HS-5 (cell line): ENCODE data around the gene TMEM134.
"Not testable (repeated sequence)": the region's sequence is repeated elsewhere in the genome, so short reads cannot be mapped to it uniquely, and the experiment has no call there.

Source experiments
- DNase-seq: peaks from one replicate; pipeline ENCODE4 v3.0.0-alpha.2; 2012; ENCODE audit warnings: low read depth

Gene TMEM134, protein sequence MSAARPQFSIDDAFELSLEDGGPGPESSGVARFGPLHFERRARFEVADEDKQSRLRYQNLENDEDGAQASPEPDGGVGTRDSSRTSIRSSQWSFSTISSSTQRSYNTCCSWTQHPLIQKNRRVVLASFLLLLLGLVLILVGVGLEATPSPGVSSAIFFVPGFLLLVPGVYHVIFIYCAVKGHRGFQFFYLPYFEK

DNA sequence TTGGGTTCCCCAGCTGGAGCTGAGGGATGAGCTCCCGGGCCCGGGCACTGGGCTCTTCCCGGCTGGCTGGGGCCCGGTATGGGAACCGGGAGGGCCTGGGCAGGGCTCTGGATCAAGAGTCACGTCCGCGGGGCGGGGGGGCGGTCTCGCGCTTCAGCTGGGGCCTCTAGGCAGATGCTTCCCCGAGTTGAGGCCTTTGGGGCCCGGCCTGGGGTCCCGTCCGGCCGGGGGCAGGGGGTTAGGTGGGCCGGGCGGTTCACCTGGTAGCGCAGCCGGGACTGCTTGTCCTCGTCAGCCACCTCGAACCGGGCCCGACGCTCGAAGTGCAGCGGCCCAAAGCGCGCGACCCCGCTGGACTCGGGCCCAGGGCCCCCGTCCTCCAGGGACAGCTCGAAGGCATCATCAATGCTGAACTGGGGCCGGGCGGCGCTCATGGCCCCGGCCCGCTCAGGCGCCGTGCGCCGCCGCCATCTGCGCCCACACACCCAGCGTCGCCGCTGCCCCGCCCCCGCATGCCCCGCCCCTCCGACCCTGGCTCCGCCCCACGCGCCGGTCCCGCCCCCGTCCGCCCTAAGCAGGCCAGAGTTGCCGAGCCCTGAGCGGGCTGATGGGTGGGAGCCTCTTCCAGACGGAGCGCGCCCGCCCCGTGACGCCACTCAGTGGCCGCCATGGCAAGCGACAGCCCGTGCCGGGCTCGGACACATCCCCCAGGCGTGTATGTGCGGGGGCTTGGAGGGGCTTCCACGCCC is at the start of gene TMEM134:
TMEM134 (minus strand) TSS at position 493 of the 749 bp plus-strand sequence; CDS start at position 434, 59 bp downstream.
- peak; percentile 47 for DNase-seq

DNA sequence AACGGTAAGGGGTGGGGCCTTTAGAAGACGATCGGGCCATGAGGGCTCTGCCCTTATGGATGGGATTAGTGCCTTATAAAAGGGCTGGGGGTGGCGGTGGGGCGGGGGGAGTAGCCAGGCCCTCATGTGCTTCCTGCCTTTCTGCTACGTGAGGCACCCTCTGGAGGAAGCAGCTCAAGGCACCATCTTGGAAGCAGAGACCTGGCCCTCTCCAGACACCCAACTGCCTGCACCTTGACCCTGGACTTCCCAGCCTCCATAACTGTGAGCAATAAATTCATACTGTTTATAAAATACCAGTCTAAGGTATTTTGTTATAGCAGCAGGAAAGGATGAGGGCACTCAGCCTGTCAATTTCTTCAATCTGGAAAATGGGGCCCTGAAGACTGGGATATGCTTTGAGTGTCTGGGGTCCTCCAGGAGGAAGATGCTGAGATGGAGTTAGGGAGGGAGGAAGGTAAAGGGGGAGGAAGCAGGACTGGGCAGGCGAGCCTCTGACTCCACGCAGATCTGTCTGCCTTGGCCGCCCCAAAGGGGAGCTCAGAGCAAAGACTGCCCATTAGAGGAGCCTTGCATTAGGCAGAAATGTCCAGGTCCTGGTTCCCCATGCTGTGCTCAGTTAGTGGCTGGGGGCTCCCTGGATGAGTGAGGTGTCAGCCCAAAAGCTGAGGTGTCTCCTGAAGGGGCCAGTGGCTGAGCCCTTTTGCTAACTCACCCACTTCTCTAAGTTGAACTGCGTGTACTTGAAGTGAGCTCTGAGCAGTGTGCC is 48.9 kb upstream of the TMEM134 start:
- no peak for DNase-seq

DNA sequence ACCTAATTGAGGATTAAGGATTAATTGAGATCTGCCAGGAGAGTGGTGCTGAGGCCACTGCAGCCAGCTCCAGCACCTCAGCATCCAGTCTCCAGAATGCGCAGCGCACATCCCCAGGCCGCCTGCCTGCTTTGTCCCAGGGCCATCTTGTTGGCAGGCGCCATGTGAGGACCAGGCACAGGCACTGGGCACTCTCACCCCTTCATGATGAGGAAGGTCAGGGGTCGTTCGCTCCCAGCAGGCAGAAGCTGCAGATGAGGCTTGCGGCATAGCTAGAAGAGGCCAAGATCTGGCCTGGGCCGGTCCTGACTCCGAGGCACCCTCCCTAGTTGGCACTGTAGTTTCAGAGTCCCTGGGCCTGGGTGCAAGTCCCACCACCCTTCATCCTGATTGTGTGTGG is 47.8 kb upstream of the TMEM134 start:
- DNase-seq: no peak

DNA sequence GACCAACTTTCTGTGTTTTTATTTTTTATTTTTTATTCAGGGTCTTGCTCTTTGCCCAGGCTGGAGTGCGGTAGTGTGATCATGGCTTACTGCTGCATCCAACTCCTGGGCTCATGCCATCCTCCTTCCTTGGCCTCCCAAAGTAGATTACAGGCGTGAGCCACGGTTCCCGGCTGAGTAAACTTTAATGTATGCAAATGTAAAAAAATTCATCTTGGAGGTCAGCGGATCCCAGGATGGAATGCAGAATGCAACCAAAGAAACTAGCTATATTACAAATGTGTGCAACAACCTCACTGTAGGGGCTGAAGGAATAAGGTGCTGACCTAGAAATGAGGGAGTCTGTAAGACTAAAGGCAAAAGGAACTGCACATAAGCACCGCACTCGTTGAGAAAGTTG is 45.1 kb upstream of the TMEM134 start:
- no peak for DNase-seq

DNA sequence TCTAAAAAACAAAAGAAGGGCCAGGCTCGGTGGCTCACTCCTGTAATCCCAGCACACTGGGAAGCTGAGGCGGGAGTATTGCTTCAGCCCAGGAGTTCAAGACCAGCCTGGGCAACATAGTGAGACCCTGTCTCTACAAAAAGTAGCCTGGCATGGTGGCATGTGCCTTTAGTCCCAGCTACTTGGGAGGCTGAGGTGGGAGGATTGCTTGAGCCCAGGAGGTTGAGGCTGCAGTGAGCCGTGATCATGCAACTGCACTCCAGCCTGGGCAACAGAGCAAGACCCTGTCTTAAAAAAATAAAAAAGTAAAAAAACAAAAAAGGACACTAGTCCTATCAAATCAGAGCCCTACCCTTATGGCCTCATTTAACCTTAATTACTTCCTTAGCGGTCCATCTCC is 42.5 kb upstream of the TMEM134 start:
- not testable (repeated sequence) for DNase-seq

DNA sequence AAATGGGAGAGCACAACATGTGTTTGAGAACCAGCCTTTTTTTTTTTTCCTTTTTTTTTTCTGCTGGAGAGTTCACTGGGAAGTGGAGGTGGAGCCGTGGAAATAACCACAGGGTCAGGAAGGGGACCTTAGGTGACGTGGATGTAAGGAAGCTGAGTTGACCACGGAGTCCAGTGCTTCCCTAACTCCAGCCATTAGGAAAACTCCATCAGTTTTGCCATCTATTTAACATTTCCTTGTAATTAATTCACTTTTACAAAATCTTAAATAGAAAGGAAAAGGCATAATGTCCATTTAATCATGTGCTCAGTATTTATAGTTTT is 40.9 kb upstream of the TMEM134 start:
- no peak for DNase-seq

DNA sequence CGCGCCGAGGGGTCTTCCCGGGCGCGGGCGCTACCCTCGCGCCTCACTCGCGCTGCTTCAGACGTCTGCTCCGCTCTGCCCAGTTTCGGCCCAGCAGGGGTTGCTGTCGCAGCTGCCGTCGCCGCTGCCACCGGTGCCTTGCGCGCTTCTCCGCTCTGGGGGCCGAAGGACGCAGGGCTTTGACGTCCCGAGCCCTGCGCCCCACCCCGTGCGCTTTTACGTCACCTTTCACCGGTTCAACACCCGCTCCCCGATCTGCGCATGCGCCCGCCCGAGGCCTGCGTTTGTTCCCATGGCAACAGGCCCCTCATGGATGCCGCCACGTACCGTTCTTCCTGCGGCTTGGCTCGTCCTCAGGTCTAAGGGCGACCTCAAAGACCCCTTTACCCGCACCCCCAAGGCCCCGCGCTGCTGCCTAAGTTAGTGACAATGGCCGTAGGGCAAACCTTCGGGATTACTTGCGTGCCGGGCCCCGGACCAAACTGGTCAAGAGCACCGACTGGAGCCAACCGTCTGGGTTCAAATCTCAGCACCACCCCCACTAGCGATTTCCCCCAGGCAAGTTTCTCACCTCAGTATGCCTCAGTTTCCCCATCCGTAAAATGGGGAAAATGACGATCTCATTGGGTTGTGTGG is 39.6 kb upstream of the TMEM134 start:
- peak; percentile 90 for DNase-seq

DNA sequence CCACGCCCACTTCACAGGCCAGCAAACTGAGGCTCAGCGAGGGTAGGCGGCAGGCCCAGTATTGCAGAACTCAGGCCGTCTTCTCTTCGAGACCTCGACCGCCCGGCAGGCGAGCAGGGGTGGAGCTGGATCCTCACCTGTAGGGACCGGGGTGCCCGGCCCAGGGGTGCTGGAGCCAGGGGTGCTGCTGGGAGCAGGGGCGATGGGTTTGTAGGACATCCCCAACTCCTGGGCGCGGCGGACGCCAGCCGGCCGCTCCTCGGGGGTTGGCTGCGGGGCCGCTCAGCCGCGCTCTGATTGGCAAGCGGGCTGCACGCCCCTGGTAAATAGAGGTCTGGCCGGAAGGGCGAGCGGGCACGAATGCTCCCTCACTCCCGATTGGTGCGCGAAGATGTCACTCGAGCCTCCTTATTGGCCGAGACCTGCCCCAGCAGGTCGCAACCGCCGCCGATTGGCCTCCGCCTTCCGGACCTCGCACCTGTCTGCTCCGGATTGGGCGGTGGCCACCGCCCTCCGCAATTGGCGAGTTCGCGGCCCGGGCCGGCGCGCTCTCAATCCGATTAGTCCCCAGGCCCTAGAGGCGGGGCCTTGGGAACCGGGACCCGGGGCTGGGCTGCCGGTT is 38.9 kb upstream of the TMEM134 start, which contains the start of gene CDK2AP2:
CDK2AP2 (minus strand) TSS at position 299 of the 622 bp plus-strand sequence; CDS start at position 219, 80 bp downstream.
- peak; percentile 97 for DNase-seq

DNA sequence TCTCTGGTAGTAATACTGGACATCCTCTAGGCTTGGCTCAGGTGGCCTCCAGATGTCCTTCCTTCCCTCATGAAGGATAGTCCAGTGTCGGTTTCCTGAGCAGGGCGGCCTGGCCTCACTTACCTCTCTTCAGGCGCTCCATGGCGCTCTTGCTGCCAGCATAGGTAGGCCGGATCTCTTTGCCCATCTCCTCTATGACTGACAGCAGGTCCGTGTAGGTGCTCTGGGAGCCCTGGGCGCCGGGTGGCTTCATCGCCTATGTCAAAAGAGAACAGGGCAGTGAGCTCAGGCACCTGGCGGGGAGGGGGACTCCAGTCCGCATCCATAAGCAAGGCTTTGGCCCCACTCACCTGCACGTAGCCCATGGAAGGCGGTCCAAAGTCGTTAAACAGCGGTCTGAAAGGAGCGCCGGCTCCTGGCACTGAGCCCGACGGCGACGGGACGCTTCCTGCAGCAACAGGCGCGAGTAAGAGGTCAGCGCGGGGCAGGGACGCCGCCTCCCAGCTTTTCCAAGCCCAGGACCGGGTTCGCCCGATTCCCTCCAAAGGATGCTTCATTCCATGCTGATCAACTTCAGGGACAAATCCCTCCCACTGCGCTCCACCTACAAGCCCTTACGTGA is 38.3 kb upstream of the TMEM134 start:
- no peak for DNase-seq

DNA sequence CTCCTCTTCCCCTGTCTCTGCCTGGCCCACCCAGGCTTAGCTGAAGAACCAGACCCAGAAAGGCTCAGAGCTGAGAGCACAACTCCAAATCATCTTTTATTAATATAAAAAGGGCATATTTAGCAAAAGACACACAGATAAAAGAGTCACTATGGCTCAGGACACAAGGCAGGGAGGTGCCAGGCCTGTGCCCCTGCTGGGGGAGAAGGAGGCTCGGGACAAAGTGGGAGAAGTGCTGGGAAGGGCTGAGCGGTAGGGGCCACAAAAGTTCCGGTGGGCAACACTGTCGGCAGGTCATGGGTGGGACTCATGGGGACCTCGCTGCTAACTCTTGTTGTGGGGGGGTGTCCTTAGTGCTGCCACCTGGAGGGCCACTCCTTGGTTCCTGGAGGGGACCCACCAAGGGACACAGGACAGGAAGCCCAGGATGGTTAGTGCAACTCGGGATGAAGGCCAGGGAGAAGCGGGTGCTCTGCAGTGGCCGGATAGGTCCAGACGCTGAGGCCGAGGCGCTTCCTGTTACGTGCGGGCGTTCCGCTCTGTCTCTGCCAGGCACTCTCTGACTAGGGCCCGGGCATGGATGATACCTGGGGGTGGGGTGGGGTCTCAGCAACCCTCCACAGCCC is 37.5 kb upstream of the TMEM134 start:
- DNase-seq: no peak

DNA sequence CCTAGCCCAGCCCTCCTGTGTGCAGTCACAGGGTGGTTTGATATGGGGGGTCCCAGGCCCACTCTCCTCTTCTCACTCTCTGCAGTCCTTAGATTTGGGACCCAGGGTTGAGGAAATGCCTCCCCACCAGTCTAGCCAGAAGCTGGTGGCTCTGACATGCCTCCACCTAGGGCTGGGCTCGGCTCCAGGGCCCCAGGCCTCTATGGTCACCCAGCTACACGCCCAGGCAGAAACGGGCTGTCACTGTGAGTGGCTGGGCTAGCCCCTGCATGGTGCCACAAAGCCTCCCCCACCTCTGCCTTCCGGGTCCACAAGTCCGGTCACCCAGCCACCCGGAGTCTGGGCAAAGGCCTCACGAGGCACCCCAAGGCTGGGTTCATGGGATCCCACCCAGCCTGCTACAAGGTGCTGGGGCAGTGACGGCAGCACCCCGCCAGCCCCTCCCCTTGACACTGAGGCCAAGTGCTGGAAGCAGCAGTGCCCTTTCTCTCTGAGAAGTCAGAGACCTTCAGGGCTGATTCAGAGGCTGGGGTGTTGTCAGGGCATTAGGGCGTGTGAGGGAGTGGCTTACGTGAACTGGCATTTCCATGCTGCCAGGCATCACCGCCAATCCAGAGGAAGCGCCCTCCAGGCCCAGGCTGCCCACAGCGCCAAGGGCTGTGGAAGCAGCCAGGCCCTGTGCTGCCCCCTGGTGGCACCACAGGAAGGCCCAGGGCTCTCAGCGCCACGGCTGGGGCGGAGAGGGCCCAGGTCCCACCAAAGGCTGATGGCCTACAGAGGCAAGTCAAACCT is 36.8 kb upstream of the TMEM134 start:
- peak; percentile 87 for DNase-seq

DNA sequence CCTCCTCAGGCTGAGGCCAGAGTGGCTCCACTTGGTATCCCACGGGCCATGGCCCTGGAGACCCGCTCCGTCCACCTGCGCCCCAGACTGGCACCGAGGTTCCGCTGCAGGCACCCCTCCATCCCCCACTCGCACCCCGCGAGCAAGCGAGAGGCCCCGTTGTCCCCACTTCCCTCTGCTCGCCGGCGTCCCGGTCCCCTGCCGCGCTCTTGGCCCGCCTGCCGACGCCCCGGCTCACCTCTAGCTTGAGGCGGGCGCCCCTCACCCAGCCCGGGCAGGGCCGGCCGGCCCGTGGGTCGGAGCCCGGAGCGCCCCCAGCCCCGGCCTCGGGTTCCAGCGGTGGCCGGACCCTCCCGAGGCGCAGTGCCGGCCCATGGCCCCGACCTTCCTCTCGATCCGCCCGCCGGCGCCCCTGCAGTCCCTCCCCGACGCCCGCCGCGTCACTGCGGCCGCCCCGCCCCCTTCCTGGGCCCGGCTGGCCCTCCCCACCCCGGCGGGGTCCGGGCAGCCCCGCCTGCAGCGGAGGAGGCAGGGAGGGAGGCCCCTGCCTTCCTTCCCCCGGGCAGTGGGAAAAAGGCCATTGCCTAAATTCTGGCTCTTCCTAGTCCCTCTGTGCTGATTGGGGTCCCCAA is 36.0 kb upstream of the TMEM134 start, which contains the start of gene PITPNM1:
PITPNM1 (minus strand) TSS at position 414 of the 632 bp plus-strand sequence. CDS start 1,183 bp downstream, outside the sequence.
- no peak for DNase-seq

DNA sequence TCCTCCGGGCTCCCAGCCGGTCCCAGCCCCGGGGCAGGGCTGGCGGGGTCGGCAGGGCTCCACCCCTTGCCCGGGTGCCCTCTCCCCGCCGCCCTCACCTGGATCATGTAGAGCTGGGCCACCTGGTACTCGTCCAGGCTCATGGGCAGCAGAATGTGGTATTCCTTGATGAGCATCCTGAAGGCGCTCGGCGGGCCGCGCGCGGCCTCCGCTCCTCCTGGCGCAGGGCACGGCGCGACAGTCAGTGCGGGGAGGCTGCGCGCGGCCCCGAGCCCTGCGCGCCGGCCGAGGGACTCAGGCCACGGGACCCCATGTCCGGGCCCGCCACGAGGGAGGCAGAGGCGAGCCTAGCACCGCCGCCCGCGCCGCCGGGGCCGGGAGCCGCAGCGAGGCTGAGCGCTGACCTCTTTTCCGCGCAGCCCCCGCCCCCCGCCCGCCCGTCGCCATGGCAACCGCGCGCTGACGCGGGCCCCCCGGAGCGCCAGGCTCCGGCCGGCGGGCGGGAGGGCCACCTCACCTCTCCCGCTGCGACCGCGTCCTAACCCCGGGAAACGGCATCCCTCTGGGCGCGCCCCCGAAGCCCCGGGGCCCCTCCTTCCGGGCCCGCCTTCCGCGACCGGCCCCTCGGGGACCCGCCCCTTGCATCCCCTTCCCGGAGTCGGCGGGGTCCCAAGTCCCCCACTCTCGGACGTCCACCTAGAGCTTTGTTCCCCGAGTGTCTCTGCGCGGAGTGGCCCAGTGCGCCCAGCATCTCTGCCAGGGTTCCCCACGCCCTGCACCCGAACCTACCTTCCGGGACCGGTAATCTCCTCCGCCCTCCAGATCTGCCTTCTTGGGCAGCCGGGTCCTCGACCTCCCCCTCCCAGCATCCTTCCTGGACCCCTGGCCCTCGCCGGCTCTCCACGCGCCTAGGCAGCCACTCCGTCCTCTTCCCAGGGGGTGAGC is 35.2 kb upstream of the TMEM134 start:
- no peak for DNase-seq

DNA sequence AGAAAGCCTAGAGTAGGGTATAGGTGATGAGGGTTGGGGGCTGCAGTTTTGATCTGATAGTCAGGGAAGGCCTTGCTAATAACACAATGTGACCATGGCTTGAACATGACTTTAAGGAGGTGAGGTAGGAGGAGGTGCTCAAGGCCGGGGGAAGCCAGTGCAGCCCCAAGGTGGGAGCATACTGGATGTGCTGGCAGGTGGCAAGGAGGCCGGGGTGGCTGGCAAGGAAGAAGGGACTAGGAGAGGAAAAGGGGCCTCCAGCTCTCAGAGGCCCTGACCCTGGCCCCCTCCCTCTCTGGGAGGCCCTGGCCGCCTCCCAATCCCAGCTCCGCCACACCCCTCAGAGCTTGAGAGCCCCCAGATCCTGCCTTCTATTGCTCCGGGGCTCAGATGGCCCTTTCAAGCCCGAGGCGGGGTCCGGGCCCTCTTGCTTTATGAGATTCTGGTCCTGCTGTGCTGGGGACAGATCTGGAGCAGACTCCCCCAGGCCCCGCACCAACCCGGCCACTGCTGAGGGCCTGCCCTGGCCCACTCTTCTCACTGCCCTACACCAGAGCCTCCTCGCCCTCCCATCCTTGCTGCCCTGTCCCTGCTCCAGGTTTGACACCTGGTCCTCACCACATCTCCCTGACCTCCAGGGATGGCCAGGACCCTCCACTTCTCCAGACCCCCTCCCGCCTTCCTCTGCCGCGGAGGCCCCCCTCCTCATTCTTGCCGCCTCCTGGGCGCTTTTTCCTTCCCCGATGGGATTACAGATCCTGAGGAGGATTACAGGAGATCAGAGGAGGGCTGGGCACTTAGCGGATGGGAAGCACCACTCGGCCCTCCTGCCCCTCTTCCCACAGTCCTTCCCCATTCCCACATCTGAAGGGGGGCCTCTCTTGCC is 34.3 kb upstream of the TMEM134 start:
- DNase-seq: no peak

DNA sequence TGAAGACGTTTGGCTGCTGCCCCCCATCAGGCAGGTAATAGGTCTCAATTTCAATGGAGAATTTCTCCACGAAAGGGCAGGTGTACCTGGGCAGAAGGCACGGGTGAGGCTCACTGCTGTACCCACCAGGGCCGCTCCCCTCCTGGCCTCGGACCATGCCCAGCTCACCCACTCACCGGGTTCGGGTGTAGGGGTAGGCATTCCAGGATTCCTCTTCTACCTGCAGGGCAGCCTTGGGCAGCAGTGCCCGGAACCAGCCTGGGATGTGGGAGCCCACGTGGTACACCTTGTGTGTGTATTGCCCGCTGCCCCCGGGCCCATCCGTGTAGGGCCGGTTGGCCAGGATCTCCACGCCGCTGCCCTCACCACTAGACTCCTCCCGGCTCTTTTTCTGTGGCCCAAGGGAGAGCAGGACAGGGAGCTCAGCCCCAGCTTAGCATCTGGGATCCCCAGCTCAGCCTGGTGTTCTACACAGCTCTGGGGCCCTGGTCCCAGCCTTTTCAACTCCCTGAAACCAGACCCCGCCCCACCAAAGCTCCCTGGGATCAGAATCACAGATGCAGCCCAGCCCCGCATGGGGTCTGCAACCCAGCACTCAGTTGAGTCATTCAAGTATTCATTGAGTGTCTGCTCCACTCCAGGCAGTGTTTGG is 33.4 kb upstream of the TMEM134 start:
- no peak for DNase-seq

DNA sequence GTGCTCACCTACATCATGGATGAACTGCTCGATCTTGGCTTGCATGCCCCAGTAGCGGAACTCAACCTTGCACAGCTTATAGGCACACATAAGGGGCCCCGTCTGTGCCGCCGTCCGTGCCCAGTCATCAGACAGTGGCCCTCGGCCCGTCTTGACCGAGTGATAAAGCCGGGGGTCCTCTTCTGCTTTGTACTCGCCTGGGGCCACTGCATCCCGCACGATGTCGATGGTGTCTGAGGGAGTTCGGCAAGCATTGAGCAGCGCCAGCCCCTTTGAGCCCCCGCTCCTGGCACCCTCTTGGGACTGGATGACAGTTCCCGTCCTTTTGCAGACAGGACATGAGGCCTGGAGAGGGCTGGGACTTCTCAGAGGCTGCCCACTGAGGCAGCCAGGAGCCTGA is 32.8 kb upstream of the TMEM134 start:
- no peak for DNase-seq
